Fibroblast of skin of back (primary cell): Measurements from ENCODE around the gene SLC27A1.
"Not testable (repeated sequence)": the region's sequence is repeated elsewhere in the genome, so short reads cannot be mapped to it uniquely, and the experiment has no call there.

ENCODE experiments used
- DNase-seq: peaks from one replicate; pipeline ENCODE4 v3.0.0-alpha.2; 2013

Gene SLC27A1

GRCh38 chr19:17540174-17540573 lies 69.8 kb downstream of the SLC27A1 start:
- DNase-seq: no peak

DNA sequence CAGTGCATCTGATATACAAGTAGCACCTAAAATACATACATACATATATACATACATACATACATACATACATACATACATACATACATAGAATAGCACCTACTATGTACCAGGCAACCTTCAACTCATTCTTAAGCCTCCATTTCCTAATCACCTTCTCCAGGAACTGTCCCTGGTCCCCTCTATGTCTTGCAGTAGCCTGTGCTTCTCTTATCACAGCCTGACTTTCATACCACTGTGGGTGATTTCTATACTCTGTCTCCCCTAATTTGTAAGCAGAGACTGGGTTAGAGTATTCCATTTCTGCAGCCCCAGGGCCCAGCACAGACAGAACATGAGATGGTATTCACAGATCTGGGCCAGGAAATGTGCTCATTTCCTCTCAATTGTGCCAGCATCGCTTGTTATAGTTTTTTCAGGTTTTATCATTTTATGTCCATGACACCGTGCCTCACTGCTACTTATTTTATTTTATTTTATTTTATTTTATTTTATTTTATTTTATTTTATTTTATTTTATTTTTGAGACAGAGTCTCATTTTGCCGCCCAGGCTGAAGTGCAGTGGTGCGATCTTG lies 70.9 kb downstream of the SLC27A1 start:
- DNase-seq: no peak

DNA sequence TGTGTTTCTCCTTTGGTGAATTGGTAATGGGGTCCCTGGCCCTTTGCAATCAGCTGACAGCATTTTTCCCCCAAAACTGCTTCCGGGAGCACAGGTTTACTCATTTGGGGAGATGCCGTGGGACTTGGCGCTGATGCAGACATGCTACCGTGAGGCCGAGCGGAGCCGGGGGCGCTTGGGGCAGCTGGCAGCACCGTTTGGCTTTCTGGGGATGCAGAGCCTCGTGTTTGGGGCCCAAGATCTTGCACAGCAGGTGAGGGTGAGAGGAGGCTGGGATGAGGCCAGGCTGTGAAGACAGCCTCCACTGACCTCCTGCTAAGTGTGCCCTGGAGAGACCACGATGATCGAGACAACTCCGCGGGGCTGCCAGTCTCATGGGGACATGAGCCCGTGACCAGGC lies 71.7 kb downstream of the SLC27A1 start:
- no peak for DNase-seq

DNA sequence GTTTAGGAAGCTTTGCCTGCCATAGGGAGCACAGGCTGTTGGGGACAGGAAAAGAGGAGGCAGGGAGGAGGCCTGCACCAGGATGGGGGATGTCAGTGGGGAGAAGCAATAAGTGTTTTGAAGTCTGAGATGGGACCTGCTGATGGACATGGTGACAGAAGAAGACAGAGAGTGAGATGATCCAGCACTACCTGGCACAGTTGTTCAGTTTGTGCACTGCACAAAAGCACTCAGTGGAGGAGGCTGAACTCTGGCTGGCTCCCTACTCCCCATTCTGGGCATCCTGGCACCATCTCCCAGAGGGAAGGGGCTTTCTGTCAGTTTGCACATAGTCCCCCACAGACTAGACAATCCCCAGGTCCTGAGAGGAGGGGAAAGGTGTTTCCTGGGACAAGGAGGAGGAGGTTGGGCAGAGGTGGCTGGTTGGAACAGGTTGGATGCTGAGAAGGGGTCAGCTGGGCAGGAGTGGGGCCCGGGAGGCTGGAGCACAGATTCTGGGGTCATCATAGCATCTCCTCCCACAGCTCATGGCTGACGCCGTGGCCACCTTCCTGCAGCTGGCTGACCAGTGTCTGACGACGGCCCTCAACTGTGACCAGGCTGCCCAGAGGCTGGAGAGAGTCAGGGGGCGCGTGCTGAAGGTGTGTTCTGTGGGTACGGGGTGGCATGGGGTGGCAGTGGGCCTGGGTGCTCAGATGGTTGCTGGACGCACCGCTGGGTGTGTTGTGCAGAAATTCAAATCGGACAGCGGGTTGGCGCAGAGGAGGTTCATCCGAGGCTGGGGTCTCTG lies 72.7 kb downstream of the SLC27A1 start:
- DNase-seq: no peak

- no peak for DNase-seq
Observed at GRCh38 chr19:17543986-17544385, 73.7 kb downstream of the SLC27A1 start.

GRCh38 chr19:17544418-17544817 lies 74.1 kb downstream of the SLC27A1 start:
- no peak for DNase-seq

GRCh38 chr19:17548145-17548544 lies 77.8 kb downstream of the SLC27A1 start:
- no peak for DNase-seq

- DNase-seq: no peak
Observed at GRCh38 chr19:17549085-17549740, 78.9 kb downstream of the SLC27A1 start.

- no peak for DNase-seq
Observed at GRCh38 chr19:17550076-17550667, 79.8 kb downstream of the SLC27A1 start.

DNA sequence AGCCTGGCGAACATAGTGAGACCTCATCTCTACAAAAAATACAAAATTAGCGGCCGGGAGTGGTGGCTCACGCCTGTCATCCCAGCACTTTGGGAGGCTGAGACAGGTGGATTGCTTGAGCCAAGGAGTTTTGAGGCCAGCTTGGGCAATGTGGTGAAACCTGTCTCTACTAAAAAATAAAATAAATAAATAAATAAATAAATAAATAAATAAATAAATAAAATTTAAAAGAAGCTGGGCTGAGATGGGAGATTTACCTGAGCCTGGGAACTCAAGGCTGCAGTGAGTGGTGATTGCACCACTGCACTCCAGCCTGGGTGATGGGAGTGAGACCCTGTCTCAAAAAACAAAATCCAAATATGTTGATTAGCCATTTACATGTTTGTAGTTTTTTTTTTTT lies 82.4 kb downstream of the SLC27A1 start:
- not testable (repeated sequence) for DNase-seq

DNA sequence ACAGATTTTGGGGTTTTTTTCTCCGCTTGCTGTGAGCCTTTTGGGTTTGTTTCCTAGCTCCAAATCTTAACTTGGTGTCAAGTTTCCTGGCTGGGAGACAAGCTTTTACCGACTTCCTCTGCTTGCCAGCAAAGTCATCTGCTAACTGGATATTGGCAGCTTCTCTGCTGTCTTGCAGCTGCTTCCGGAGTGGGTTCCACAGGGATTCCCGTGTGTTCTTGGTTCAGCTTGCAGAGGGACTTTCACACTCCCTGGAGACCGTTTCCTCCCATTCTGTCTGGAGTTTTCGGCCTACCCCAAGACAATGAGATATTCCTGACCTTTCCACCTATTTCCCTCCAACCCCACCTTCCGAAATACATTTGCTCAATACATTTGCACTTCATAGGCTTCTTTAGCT lies 82.9 kb downstream of the SLC27A1 start:
- peak; percentile 84 for DNase-seq

GRCh38 chr19:17554968-17555479 lies 84.7 kb downstream of the SLC27A1 start:
- DNase-seq: no peak

DNA sequence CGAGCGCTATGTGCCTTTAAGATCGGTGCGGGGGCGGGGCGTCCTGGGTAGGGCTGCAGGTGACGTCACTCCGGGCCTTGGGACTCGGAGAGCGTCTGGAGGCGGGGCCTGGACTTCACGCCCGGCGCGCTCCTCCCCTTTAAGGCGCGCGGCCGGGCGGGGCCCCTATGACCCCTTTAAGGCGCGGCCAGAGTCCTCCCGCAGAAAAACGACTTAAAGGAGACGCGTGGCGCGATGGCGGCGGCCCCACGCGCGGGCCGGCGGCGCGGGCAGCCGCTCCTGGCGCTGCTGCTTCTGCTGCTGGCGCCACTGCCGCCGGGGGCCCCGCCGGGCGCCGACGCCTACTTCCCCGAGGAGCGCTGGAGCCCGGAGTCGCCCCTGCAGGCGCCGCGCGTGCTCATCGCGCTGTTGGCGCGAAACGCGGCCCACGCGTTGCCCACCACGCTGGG lies 85.2 kb downstream of the SLC27A1 start, which contains the start of gene COLGALT1:
Gene COLGALT1, plus strand, starts transcription at position 170 of the 449 bp plus-strand sequence. Its CDS starts 65 bp downstream, at position 235.
- DNase-seq: peak; percentile 95
